ENCODE results near the gene FKBP5.
A peak's percentile ranks its signal among the peaks of the same experiment; 100 is the strongest.

The FKBP5 gene

GRCh38 chr6:35561113-35561512, 127.6 kb downstream of the FKBP5 start:
- TF ChIP-seq CTCF (IDR thresholded peaks at IDR 0.05; ENCODE audit: low read depth, low read length) = no peak
- no peak for DNase-seq (ENCODE audit: low read depth in 2 of 2)
- H3K4me3 ChIP-seq (replicated peaks in 1 of 2; ENCODE audit: low read depth in 2 of 2, low read length in 2 of 2) = no peak overlapping the region

DNA sequence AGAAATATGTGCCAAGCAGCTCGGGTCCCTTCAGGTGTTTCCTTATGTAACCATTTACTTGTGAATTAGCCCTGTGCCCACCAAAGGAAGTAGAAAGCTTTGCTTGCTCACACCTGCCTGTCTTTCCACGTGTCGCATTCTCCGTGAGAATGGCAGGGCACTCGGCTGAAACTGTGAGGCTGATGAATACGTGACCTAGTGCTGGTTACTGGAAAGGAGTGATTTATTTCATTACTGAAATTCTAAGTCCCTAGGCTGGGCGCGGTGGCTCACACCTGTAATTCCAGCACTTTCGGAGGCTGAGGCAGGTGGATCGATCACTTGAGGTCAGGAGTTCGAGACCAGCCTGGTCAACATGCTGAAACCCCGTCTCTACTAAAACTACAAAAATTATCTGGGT, 130.1 kb downstream of the FKBP5 start:
- no peak overlapping the region for H3K4me3 ChIP-seq (replicated peaks in 1 of 2; ENCODE audit: low read depth in 2 of 2, low read length in 2 of 2)
- no peak for TF ChIP-seq CTCF (IDR thresholded peaks at IDR 0.05; ENCODE audit: low read depth, low read length)
- no peak for DNase-seq (ENCODE audit: low read depth in 2 of 2)

- TF ChIP-seq CTCF (IDR thresholded peaks at IDR 0.05; ENCODE audit: low read depth, low read length) = no peak
- no peak for DNase-seq (ENCODE audit: low read depth in 2 of 2)
- no peak overlapping the region for H3K4me3 ChIP-seq (replicated peaks in 1 of 2; ENCODE audit: low read depth in 2 of 2, low read length in 2 of 2)
These were observed 131.5 kb downstream of the FKBP5 start for GRCh38 chr6:35557239-35557638.

DNA sequence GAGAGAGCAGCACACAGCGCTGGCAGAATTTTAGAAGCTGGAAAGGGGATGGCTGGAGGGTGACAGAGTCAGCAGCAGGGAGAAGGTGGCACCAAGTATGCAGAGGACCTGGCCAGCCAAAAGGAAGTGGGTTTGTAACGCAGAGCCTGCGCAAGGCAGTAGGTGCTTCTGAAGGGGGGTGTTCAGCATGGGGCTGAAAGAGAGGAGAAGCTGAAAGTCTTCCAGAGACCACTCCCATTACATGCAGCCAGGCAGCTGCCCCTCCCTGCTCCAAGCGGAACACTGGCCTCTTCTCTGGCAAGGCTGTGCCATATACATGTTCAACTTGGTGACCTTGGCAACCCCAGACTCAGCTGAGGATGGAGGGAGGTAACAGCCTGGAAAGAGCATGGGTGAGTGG, 133.9 kb downstream of the FKBP5 start:
- TF ChIP-seq CTCF (IDR thresholded peaks at IDR 0.05; ENCODE audit: low read depth, low read length) = no peak
- H3K4me3 ChIP-seq (replicated peaks in 1 of 2; ENCODE audit: low read depth in 2 of 2, low read length in 2 of 2) = no peak overlapping the region
- no peak for DNase-seq (ENCODE audit: low read depth in 2 of 2)

GRCh38 chr6:35553315-35553714, 135.4 kb downstream of the FKBP5 start:
- no peak for TF ChIP-seq CTCF (IDR thresholded peaks at IDR 0.05; ENCODE audit: low read depth, low read length)
- no peak for DNase-seq (ENCODE audit: low read depth in 2 of 2)
- no peak overlapping the region for H3K4me3 ChIP-seq (replicated peaks in 1 of 2; ENCODE audit: low read depth in 2 of 2, low read length in 2 of 2)

GRCh38 chr6:35552285-35552917, 136.3 kb downstream of the FKBP5 start:
- peak in 1 of 2 donors; percentile 70 for DNase-seq (ENCODE audit: low read depth in 2 of 2)
- TF ChIP-seq CTCF (IDR thresholded peaks at IDR 0.05; ENCODE audit: low read depth, low read length) = peak; percentile 94
- H3K4me3 ChIP-seq (replicated peaks in 1 of 2; ENCODE audit: low read depth in 2 of 2, low read length in 2 of 2) = no peak overlapping the region

- no peak overlapping the region for H3K4me3 ChIP-seq (replicated peaks in 1 of 2; ENCODE audit: low read depth in 2 of 2, low read length in 2 of 2)
- no peak for DNase-seq (ENCODE audit: low read depth in 2 of 2)
- no peak for TF ChIP-seq CTCF (IDR thresholded peaks at IDR 0.05; ENCODE audit: low read depth, low read length)
These were observed 138.3 kb downstream of the FKBP5 start for GRCh38 chr6:35550437-35550836.
